ENCODE measurements around the gene HSPBP1.

DNA sequence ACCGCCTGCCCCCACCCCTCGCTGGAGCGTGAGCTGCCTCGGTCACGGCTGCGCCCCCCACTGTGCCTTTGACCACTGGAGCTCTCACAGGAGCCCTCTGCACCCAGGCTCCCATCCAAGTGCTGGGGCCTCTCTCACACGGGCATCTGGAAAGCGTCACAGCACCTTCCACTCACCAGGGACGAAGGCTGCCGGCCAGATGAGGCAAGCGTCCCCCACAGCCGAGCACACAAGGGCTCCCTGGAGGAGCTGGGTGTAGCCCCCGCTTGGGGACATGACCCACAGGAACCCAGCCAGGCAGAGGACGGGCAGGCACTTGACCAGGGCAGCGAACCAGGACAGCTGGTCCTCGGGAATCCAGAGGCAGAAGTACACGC is 51.9 kb downstream of the HSPBP1 start:
- TF ChIP-seq, protein P1, sequence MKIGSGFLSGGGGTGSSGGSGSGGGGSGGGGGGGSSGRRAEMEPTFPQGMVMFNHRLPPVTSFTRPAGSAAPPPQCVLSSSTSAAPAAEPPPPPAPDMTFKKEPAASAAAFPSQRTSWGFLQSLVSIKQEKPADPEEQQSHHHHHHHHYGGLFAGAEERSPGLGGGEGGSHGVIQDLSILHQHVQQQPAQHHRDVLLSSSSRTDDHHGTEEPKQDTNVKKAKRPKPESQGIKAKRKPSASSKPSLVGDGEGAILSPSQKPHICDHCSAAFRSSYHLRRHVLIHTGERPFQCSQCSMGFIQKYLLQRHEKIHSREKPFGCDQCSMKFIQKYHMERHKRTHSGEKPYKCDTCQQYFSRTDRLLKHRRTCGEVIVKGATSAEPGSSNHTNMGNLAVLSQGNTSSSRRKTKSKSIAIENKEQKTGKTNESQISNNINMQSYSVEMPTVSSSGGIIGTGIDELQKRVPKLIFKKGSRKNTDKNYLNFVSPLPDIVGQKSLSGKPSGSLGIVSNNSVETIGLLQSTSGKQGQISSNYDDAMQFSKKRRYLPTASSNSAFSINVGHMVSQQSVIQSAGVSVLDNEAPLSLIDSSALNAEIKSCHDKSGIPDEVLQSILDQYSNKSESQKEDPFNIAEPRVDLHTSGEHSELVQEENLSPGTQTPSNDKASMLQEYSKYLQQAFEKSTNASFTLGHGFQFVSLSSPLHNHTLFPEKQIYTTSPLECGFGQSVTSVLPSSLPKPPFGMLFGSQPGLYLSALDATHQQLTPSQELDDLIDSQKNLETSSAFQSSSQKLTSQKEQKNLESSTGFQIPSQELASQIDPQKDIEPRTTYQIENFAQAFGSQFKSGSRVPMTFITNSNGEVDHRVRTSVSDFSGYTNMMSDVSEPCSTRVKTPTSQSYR (CRISPR knock-in tag; IDR thresholded peaks at IDR 0.05; ENCODE audit: borderline replicate concordance) = no peak
- TF ChIP-seq, protein P2, sequence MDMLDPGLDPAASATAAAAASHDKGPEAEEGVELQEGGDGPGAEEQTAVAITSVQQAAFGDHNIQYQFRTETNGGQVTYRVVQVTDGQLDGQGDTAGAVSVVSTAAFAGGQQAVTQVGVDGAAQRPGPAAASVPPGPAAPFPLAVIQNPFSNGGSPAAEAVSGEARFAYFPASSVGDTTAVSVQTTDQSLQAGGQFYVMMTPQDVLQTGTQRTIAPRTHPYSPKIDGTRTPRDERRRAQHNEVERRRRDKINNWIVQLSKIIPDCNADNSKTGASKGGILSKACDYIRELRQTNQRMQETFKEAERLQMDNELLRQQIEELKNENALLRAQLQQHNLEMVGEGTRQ (IDR thresholded peaks at IDR 0.05; ENCODE audit: low read depth, low read length) = no peak
- TF ChIP-seq, protein P2 (CRISPR knock-in tag; IDR thresholded peaks at IDR 0.05; ENCODE audit: borderline replicate concordance) = no peak
- no peak for TF ChIP-seq KLF11 (CRISPR knock-in tag; IDR thresholded peaks at IDR 0.05)

Measured in HepG2 (cell line).